Uterus (tissue), 2 donors: ENCODE results near the gene DDX51.

Source experiments
- POLR2A ChIP-seq, 2 donors: fragments of 450-650 bp; IDR thresholded peaks; one replicate each; pipeline ENCODE4 v1.6.1; 2016; ENCODE audit warnings: antibody characterized with exemption in 2 of 2, mild to moderate bottlenecking in 1 of 2, moderate library complexity in 1 of 2
- TF ChIP-seq, protein P1 (sequence below), 4 experiments: fragments of 200-600 bp in 2 of 4; fragments of 450-650 bp in 2 of 4; sonication (generic) in 2 of 4; IDR thresholded peaks; one replicate each; pipeline ENCODE4 v1.5.1; 2016 to 2019; ENCODE audit warnings: antibody characterized with exemption in 4 of 4, mild to moderate bottlenecking in 2 of 4, moderate library complexity in 1 of 4

DNA sequence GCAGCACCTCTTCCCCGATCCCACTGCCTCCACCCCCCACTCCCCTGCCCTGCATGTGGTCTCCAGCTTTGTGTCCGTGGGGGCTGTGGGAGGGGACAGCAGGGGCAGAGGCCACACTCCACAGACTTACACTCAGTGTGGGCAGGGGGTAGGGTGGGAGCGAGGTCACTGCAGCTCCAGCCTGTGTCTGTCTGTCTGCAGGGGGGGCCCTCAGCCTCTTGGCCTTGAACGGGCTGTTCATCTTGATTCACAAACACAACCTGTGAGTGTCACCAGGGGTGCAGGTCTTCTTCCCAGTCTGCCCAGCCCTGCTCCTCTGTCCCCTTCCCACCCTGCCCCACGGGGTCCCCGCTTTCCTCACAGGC is 6.6 kb upstream of the DDX51 start:
- TF ChIP-seq, protein P1, sequence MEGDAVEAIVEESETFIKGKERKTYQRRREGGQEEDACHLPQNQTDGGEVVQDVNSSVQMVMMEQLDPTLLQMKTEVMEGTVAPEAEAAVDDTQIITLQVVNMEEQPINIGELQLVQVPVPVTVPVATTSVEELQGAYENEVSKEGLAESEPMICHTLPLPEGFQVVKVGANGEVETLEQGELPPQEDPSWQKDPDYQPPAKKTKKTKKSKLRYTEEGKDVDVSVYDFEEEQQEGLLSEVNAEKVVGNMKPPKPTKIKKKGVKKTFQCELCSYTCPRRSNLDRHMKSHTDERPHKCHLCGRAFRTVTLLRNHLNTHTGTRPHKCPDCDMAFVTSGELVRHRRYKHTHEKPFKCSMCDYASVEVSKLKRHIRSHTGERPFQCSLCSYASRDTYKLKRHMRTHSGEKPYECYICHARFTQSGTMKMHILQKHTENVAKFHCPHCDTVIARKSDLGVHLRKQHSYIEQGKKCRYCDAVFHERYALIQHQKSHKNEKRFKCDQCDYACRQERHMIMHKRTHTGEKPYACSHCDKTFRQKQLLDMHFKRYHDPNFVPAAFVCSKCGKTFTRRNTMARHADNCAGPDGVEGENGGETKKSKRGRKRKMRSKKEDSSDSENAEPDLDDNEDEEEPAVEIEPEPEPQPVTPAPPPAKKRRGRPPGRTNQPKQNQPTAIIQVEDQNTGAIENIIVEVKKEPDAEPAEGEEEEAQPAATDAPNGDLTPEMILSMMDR (IDR thresholded peaks at IDR 0.05): no peak
- TF ChIP-seq POLR2A (IDR thresholded peaks at IDR 0.05): no peak
